ENCODE data around the gene CAMSAP3. TPM values are rescaled to one million over a fixed set of nuclear protein-coding genes. Genes with fewer than 3 reads are reported as not detected.

The CAMSAP3 gene
- total RNA-seq, 3 donors from 2014 or later: 5.6 to 14.2 TPM; not detected in 1

- no peak overlapping the region for H3K27ac ChIP-seq
- H3K4me1 ChIP-seq: peaks cover 0 to 22% of the 10 kb centered on the region in 2 donors
- H3K9me3 ChIP-seq: no peaks in the 10 kb centered on the region
- no peaks in the 10 kb centered on the region for H3K27me3 ChIP-seq
- TF ChIP-seq POLR2AphosphoS5 (IDR thresholded peaks at IDR 0.05) (no peak), POLR2A (IDR thresholded peaks at IDR 0.05) (no peak), CTCF (IDR thresholded peaks at IDR 0.05) (no peak)
- H3K36me3 ChIP-seq: peaks cover 8% of the 10 kb centered on the region
- no peak for DNase-seq (ENCODE audit: low spot score in 2 of 2)
- H3K4me3 ChIP-seq: no peak overlapping the region
- intact Hi-C loops (cut with DNase I; ENCODE audit: low total_unique reads): no loop called here
Observed at GRCh38 chr19:7623725-7624603, 28.3 kb downstream of the CAMSAP3 start.

- intact Hi-C loops (cut with DNase I; ENCODE audit: low total_unique reads): no loop called here
- Histone ChIP-seq H3K27ac (no peak overlapping the region), H3K4me1 (peaks cover 0 to 19% of the 10 kb centered on the region in 2 donors), H3K27me3 (no peaks in the 10 kb centered on the region), H3K4me3 (no peak overlapping the region), H3K36me3 (peaks cover 8% of the 10 kb centered on the region), H3K9me3 (no peaks in the 10 kb centered on the region)
- no peak for TF ChIP-seq POLR2AphosphoS5 (IDR thresholded peaks at IDR 0.05)
- TF ChIP-seq POLR2A (IDR thresholded peaks at IDR 0.05): no peak
- TF ChIP-seq CTCF (IDR thresholded peaks at IDR 0.05): no peak
- DNase-seq (ENCODE audit: low spot score in 2 of 2): no peak
Observed at GRCh38 chr19:7624810-7625209, 29.1 kb downstream of the CAMSAP3 start.

GRCh38 chr19:7625763-7626372, 30.2 kb downstream of the CAMSAP3 start:
- Histone ChIP-seq H3K27ac (no peak overlapping the region), H3K36me3 (peaks cover 8% of the 10 kb centered on the region), H3K4me1 (peaks cover 5 to 19% of the 10 kb centered on the region in 2 donors), H3K4me3 (no peak overlapping the region), H3K9me3 (no peaks in the 10 kb centered on the region), H3K27me3 (no peaks in the 10 kb centered on the region)
- DNase-seq (ENCODE audit: low spot score in 2 of 2): no peak
- TF ChIP-seq POLR2A (IDR thresholded peaks at IDR 0.05) (no peak), CTCF (IDR thresholded peaks at IDR 0.05) (no peak), POLR2AphosphoS5 (IDR thresholded peaks at IDR 0.05) (no peak)
- intact Hi-C loops (cut with DNase I; ENCODE audit: low total_unique reads): no loop called here

GRCh38 chr19:7627166-7627565, 31.5 kb downstream of the CAMSAP3 start:
- TF ChIP-seq POLR2AphosphoS5 (IDR thresholded peaks at IDR 0.05) (no peak), CTCF (IDR thresholded peaks at IDR 0.05) (no peak), POLR2A (IDR thresholded peaks at IDR 0.05) (no peak)
- peaks cover 5 to 19% of the 10 kb centered on the region in 2 donors for H3K4me1 ChIP-seq
- H3K4me3 ChIP-seq: no peak overlapping the region
- peaks cover 7% of the 10 kb centered on the region for H3K36me3 ChIP-seq
- DNase-seq (ENCODE audit: low spot score in 2 of 2): no peak
- no peaks in the 10 kb centered on the region for H3K27me3 ChIP-seq
- intact Hi-C loops (cut with DNase I; ENCODE audit: low total_unique reads): no loop called here
- H3K9me3 ChIP-seq: no peaks in the 10 kb centered on the region
- H3K27ac ChIP-seq: no peak overlapping the region
